ENCODE results near the gene BPGM. TPM values are rescaled to one million over a fixed set of nuclear protein-coding genes. Genes with fewer than 3 reads are reported as not detected.
"Not testable (repeated sequence)": the region's sequence is repeated elsewhere in the genome, so short reads cannot be mapped to it uniquely, and the experiment has no call there.

BPGM gene
- total and polyA plus RNA-seq, 3 donors from 2014 or later: 14.5 to 32.9 (median 15.8) TPM

GRCh38 chr7:134662166-134662870 lies 15.7 kb downstream of the BPGM start:
- intact Hi-C loops (cut with DNase I; ENCODE audit: low total_unique reads): no loop called here
- TF ChIP-seq POLR2A (IDR thresholded peaks at IDR 0.05): no peak
- TF ChIP-seq, protein P1, sequence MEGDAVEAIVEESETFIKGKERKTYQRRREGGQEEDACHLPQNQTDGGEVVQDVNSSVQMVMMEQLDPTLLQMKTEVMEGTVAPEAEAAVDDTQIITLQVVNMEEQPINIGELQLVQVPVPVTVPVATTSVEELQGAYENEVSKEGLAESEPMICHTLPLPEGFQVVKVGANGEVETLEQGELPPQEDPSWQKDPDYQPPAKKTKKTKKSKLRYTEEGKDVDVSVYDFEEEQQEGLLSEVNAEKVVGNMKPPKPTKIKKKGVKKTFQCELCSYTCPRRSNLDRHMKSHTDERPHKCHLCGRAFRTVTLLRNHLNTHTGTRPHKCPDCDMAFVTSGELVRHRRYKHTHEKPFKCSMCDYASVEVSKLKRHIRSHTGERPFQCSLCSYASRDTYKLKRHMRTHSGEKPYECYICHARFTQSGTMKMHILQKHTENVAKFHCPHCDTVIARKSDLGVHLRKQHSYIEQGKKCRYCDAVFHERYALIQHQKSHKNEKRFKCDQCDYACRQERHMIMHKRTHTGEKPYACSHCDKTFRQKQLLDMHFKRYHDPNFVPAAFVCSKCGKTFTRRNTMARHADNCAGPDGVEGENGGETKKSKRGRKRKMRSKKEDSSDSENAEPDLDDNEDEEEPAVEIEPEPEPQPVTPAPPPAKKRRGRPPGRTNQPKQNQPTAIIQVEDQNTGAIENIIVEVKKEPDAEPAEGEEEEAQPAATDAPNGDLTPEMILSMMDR (IDR thresholded peaks at IDR 0.05): no peak
- no peaks in the 10 kb centered on the region for H3K4me1 ChIP-seq
- DNase-seq: no peak
- no peaks in the 10 kb centered on the region for H3K9me3 ChIP-seq
- no peaks in the 10 kb centered on the region for H3K36me3 ChIP-seq (ENCODE audit: low read depth, missing control alignments)
- 68 to 73% methylated on average over 5 of the region's 5 CpGs for WGBS, 2 donors
- H3K27ac ChIP-seq: no peak overlapping the region
- H3K27me3 ChIP-seq: no peaks in the 10 kb centered on the region
- H3K4me3 ChIP-seq: no peak overlapping the region

GRCh38 chr7:134662871-134663205 lies 16.2 kb downstream of the BPGM start:
- TF ChIP-seq POLR2A (IDR thresholded peaks at IDR 0.05): no peak
- no peak for DNase-seq

DNA sequence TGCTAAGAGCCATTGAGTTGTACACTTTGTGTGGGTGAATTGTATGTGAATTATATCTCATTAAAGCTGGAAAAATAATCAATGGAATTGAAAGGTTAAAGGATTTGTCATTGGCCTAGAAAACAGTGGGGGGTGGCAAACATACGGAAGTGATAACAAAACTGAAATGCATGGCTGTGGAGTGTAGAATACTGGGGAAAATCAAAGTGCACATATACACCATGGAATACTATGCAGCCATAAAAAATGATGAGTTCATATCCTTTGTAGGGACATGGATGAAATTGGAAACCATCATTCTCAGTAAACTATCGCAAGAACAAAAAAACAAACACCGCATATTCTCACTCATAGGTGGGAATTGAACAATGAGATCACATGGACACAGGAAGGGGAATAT lies 18.4 kb downstream of the BPGM start:
- DNase-seq; intact Hi-C loops (cut with DNase I; ENCODE audit: low total_unique reads); H3K36me3 ChIP-seq (ENCODE audit: low read depth, missing control alignments); H3K27me3 ChIP-seq; H3K4me3 ChIP-seq; H3K4me1 ChIP-seq; H3K27ac ChIP-seq; H3K9me3 ChIP-seq: not testable (repeated sequence)
- 77 to 89% methylated on average over 2 to 3 of the region's 3 CpGs for WGBS, 2 donors

More at GRCh38 chr7:134662871-134663205, 16.2 kb downstream of the BPGM start:
- 85 to 91% methylated on average over 4 of the region's 4 CpGs for WGBS, 2 donors
- no peak overlapping the region for H3K27ac ChIP-seq
- no peaks in the 10 kb centered on the region for H3K9me3 ChIP-seq
- no peak overlapping the region for H3K4me3 ChIP-seq
- H3K27me3 ChIP-seq: no peaks in the 10 kb centered on the region
- intact Hi-C loops (cut with DNase I; ENCODE audit: low total_unique reads): no loop called here
- no peaks in the 10 kb centered on the region for H3K36me3 ChIP-seq (ENCODE audit: low read depth, missing control alignments)
- H3K4me1 ChIP-seq: no peaks in the 10 kb centered on the region

DNA sequence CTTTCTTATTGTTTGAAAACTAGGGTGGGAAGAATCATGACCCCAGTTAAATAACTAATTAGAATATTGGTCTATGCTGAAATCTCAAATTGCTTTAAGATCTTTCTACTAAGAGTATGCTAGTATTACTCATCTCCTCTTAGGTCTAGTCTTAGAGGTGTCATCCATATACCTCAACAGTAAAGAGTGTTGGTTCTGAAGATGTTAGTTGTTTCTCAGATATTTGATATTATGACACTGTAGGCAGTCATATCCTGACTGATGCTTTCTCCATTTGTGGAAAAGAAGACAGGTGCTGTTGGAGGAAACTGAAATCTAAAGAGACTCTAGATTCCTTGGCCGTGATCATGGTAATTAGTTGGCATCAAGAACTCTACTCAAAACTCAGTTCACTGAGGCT lies 21.2 kb downstream of the BPGM start:
- H3K27me3 ChIP-seq: no peaks in the 10 kb centered on the region
- TF ChIP-seq, protein P1 (IDR thresholded peaks at IDR 0.05): no peak
- TF ChIP-seq POLR2A (IDR thresholded peaks at IDR 0.05): no peak
- no peak overlapping the region for H3K27ac ChIP-seq
- no peaks in the 10 kb centered on the region for H3K36me3 ChIP-seq (ENCODE audit: low read depth, missing control alignments)
- H3K9me3 ChIP-seq: no peaks in the 10 kb centered on the region
- H3K4me3 ChIP-seq: no peak overlapping the region
- intact Hi-C loops (cut with DNase I; ENCODE audit: low total_unique reads): no loop called here
- WGBS, 2 donors: 100% methylated on average over 1 of the region's 1 CpG
- no peaks in the 10 kb centered on the region for H3K4me1 ChIP-seq
- no peak for DNase-seq

DNA sequence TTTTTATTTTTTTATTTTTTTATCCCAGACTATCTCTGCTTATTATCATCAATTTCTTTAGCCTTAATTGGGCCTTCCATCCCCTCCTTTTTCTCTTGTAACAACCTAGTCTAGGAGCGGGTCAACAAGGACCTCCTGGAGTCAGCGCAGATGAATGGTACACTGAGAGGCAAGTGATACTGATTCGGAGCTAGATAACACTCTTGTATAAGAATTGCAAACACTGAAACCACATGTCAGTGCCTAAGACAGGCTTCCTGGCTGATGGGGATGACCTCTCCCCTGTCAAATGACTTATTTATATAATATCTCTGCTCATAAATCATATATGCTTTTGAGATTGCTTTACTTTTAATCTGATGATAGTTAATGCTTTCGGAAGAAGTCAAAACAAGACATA lies 22.7 kb downstream of the BPGM start:
- no peak for DNase-seq
- H3K4me3 ChIP-seq: no peak overlapping the region
- no peaks in the 10 kb centered on the region for H3K27me3 ChIP-seq
- intact Hi-C loops (cut with DNase I; ENCODE audit: low total_unique reads): no loop called here
- H3K9me3 ChIP-seq: no peaks in the 10 kb centered on the region
- WGBS, 2 donors: 91 to 95% methylated on average over 4 of the region's 4 CpGs
- H3K4me1 ChIP-seq: no peaks in the 10 kb centered on the region
- no peaks in the 10 kb centered on the region for H3K36me3 ChIP-seq (ENCODE audit: low read depth, missing control alignments)
- H3K27ac ChIP-seq: no peak overlapping the region
- no peak for TF ChIP-seq POLR2A (IDR thresholded peaks at IDR 0.05)
- TF ChIP-seq, protein P1 (IDR thresholded peaks at IDR 0.05): no peak

- no peaks in the 10 kb centered on the region for H3K9me3 ChIP-seq
- no peak for DNase-seq
- intact Hi-C loops (cut with DNase I; ENCODE audit: low total_unique reads): no loop called here
- no peaks in the 10 kb centered on the region for H3K27me3 ChIP-seq
- WGBS, 2 donors: 66 to 67% methylated on average over 8 of the region's 8 CpGs
- H3K4me3 ChIP-seq: no peak overlapping the region
- no peaks in the 10 kb centered on the region for H3K36me3 ChIP-seq (ENCODE audit: low read depth, missing control alignments)
- H3K27ac ChIP-seq: no peak overlapping the region
- no peaks in the 10 kb centered on the region for H3K4me1 ChIP-seq
- no peak for TF ChIP-seq POLR2A (IDR thresholded peaks at IDR 0.05)
- TF ChIP-seq, protein P1 (IDR thresholded peaks at IDR 0.05): no peak
Measured at GRCh38 chr7:134669845-134670373, 23.3 kb downstream of the BPGM start.
